HG03135 (cell line): ENCODE data around the gene OR6C70.

Experiments used
- ATAC-seq: cut with Tn5 transposase; IDR thresholded peaks from one replicate; pipeline ENCODE4 v1.9.1; 2021; ENCODE audit warnings: mild to moderate bottlenecking, moderate library complexity; ENCODE audit not compliant: unreplicated experiment

The OR6C70 gene

DNA sequence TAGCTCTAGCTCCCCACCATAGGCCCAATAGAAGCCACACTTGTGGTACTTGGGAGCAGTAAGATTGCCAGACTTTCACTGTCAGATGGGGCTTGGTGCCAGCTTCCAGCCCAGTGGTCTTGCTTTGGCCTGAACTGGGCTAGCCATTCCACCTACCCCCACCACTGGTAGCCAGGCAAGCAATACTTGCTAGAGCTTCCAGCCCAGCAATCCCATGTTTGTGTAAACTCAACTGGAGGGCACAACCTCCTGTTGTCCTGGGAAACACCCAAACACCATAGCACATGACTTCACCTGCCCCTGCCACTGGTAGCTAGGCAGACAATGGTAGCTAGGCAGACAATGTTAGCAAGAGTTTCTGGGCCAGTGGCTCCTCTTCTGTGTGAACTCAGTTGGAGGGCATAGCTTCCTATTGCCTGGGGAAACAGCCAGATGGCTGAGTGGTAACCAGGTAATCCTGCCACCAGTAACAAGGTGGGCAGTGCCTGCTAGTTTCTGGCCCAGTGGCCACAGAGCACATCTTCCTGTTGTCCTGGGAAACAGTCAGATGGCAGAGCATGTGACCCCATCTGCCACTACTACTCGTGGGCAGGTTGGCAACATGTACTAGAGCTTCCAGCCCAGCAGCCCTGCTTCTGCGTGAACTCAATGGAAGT is 49.5 kb downstream of the OR6C70 start:
- ATAC-seq = no peak
